GM18526 (cell line): ENCODE data around the gene ADAMTSL5.

ENCODE experiments used
- POLR2A ChIP-seq: IDR thresholded peaks from 3 replicates; pipeline ENCODE4 v1.6.1; 2011; ENCODE audit not compliant: insufficient read length; ENCODE audit errors: extremely low read depth

The ADAMTSL5 gene

DNA sequence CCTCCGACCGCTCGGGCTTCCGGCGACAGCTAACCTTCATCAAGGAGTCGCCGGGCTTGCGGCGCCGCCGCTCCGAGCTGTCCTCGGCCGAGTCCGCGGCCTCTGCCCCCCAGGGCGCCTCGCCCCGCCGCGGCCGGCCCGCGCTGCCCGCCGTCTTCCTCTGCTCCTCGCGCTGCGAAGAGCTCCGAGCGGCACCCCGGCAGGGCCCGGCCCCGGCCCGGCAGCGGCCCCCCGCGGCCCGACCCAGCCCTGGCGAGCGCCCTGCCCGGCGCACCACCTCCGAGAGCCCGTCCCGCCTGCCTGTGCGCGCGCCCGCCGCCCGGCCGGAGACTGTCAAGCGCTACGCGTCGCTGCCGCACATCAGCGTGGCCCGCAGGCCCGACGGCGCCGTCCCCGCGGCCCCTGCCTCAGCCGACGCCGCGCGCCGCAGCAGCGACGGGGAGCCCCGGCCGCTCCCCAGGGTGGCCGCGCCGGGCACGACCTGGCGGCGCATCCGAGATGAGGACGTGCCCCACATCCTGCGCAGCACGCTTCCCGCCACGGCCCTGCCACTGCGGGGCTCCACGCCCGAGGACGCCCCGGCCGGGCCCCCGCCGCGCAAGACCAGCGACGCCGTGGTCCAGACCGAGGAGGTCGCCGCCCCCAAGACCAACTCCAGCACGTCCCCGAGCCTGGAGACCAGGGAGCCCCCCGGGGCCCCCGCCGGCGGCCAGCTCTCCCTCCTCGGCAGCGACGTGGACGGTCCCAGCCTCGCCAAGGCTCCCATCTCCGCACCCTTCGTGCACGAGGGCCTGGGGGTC lies 43.4 kb downstream of the ADAMTSL5 start:
- TF ChIP-seq POLR2A: no peak

DNA sequence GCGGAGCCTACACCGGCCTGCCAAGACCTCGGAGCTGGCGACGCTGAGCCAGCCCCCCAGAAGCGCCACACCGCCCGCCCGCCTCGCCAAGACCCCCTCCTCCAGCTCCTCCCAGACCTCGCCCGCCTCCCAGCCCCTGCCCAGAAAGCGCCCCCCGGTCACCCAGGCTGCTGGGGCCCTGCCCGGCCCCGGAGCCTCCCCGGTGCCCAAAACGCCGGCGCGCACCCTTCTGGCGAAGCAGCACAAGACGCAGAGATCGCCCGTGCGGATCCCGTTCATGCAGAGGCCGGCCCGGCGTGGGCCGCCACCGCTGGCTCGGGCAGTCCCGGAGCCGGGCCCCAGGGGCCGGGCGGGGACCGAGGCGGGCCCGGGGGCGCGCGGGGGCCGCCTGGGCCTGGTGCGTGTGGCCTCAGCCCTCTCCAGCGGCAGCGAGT lies 44.0 kb downstream of the ADAMTSL5 start:
- no peak for TF ChIP-seq POLR2A

DNA sequence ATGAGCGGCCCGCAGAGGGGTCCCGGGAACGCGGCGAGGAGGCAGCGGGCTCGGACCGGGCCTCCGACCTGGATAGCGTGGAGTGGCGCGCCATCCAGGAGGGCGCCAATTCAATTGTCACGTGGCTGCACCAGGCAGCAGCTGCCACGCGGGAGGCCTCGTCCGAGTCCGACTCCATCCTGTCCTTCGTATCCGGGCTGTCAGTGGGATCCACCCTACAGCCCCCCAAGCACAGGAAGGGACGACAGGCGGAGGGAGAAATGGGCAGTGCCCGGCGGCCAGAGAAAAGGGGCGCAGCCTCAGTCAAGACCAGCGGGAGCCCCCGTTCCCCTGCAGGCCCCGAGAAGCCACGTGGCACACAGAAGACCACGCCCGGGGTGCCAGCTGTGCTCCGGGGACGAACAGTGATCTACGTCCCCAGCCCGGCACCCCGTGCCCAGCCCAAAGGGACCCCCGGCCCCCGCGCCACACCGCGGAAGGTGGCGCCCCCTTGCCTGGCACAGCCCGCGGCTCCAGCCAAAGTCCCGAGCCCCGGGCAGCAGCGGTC lies 44.5 kb downstream of the ADAMTSL5 start:
- TF ChIP-seq POLR2A: no peak

DNA sequence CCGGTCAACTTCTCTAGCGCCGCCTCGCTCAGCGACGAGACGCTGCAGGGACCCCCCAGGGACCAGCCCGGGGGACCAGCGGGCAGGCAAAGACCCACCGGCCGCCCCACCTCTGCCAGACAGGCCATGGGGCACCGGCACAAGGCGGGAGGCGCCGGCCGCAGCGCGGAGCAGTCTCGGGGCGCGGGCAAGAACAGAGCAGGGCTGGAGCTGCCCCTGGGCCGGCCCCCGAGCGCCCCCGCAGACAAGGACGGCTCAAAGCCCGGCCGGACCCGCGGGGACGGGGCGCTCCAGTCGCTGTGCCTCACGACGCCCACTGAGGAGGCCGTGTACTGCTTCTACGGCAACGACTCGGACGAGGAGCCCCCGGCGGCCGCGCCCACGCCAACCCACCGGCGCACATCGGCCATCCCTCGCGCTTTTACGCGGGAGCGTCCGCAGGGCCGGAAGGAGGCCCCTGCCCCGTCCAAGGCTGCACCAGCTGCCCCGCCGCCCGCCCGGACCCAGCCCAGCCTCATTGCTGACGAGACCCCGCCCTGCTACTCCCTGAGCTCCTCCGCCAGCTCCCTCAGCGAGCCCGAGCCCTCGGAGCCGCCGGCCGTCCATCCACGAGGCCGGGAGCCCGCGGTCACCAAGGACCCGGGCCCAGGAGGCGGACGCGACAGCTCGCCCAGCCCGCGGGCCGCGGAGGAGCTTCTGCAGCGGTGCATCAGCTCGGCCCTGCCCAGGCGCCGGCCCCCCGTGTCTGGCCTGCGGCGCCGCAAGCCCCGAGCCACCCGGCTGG lies 45.1 kb downstream of the ADAMTSL5 start:
- no peak for TF ChIP-seq POLR2A

DNA sequence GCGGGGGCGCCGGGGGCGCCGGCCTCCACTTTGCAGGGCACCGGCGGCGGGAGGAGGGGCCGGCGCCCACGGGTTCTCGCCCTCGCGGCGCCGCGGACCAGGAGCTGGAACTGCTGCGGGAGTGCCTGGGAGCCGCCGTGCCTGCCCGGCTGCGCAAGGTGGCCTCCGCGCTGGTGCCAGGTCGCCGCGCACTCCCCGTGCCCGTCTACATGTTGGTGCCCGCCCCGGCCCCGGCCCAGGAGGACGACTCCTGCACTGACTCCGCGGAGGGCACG lies 45.7 kb downstream of the ADAMTSL5 start:
- TF ChIP-seq POLR2A: no peak

DNA sequence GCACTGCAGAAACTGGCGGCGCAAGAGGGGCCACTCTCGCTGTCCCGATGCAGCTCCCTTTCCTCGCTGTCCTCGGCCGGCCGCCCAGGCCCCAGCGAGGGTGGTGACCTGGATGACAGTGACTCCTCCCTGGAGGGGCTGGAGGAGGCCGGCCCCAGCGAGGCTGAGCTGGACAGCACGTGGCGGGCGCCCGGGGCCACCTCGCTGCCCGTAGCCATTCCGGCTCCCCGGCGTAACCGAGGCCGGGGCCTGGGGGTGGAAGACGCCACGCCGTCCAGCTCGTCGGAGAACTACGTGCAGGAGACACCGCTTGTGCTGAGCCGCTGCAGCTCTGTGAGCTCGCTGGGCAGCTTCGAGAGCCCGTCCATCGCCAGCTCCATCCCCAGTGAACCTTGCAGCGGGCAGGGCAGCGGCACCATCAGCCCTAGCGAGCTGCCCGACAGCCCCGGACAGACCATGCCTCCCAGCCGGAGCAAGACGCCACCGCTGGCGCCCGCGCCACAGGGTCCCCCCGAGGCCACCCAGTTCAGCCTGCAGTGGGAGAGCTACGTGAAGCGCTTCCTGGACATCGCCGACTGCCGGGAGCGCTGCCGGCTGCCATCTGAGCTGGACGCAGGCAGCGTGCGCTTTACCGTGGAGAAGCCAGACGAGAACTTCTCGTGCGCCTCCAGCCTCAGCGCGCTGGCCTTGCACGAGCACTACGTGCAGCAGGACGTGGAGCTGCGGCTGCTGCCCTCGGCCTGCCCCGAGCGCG lies 46.2 kb downstream of the ADAMTSL5 start:
- no peak for TF ChIP-seq POLR2A

DNA sequence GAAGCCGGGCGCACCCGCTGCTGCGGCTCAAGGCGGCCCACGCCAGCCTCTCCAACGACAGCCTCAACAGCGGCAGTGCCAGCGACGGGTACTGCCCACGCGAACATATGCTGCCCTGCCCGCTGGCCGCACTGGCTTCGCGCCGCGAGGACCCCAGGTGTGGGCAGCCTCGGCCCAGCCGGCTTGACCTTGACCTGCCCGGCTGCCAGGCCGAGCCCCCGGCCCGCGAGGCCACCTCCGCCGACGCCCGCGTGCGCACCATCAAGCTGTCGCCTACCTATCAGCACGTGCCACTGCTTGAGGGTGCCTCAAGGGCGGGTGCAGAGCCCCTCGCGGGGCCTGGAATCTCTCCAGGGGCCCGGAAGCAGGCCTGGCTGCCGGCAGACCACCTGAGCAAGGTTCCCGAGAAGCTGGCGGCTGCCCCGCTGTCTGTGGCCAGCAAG lies 46.8 kb downstream of the ADAMTSL5 start:
- TF ChIP-seq POLR2A: no peak

DNA sequence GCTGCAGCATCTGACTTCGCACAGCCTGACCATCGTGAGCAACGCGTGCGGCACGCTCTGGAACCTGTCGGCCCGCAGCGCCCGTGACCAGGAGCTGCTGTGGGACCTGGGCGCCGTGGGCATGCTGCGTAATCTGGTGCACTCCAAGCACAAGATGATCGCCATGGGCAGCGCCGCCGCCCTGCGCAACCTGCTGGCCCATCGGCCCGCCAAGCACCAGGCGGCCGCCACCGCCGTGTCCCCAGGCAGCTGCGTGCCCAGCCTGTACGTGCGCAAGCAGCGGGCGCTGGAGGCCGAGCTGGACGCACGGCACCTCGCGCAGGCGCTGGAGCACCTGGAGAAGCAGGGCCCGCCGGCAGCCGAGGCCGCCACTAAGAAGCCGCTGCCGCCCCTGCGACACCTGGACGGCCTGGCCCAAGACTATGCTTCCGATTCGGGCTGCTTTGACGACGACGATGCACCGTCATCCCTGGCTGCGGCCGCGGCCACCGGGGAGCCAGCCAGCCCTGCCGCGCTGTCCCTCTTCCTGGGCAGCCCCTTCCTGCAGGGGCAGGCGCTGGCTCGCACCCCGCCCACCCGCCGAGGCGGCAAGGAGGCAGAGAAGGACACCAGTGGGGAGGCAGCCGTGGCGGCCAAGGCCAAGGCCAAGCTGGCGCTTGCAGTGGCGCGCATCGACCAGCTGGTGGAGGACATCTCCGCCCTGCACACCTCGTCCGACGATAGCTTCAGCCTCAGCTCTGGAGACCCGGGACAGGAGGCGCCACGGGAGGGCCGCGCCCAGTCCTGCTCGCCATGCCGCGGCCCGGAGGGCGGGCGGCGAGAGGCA lies 47.4 kb downstream of the ADAMTSL5 start:
- TF ChIP-seq POLR2A: no peak

DNA sequence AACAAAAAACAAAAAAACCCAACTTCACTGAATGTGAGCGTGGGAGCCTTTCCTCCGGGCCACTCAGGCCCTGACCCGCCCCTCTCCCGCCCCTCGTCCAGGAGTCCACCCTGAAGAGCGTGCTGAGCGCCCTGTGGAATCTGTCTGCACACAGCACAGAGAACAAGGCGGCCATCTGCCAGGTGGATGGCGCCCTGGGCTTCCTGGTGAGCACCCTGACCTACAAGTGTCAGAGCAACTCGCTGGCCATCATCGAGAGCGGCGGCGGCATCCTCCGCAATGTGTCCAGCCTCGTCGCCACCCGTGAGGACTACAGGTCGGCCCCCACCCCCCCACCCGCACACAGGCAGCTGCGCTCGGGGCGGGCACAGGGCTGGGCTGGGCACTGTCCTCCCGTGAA lies 51.0 kb downstream of the ADAMTSL5 start:
- TF ChIP-seq POLR2A: no peak

DNA sequence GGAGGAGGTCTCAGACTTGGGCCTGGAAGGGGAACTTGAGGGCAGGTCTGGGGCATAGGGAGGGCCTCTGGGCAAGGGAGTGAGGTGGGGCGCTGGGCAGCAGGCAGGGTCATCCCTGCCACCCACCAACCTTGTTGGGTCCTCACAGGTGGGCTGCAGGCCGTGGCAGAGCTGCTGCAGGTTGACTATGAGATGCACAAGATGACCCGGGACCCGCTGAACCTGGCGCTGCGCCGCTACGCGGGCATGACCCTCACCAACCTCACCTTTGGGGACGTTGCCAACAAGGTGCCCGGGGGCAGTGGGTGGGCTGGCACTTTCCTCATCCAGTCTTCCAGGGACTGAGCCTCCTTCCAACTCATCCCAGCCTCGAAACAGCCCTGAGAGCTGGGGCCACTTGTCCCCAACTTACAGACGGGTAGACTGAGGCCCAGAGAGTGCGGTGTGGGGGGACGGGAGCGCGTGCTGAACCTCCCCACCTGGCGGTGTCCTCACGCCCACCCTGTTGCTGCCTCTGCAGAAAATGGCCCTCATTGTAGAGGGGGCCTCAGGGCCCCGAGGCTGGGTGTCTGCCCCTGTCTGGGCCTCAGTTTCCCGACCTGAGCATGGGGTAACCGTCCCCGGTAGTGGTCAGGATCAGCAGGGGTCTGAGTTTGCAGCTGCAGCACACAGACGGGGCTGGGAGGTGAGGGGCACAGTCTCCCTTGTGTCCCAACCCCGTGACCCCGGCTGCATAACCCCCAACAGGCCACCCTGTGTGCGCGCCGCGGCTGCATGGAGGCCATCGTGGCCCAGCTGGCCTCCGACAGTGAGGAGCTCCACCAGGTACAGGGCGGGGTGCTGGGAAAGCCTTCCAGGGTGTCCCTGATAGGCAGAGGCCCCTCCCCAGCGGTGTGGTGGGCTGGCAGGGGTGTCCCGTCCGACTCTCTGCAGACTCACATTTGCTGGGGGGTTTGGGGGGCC lies 52.5 kb downstream of the ADAMTSL5 start:
- TF ChIP-seq POLR2A: no peak

DNA sequence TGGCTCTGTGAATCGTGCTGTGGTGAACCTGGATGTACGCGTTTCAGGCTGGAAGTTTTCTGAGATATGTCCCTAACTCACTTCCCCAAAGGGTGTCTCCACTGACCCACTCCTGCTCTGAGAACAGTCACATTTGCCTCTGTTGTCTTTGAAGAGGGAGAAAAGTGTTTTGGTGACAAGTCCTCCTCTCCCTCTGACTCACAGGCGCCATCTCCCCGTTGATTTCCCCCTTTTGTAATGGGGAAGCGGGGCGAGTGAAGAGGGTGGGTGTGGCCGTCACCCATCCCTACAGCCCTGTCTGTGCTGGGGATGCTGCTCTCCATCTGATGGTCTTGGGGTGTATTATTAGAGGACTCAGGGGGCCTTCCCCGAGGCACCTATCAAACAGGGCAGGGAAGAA lies 53.3 kb downstream of the ADAMTSL5 start:
- no peak for TF ChIP-seq POLR2A

DNA sequence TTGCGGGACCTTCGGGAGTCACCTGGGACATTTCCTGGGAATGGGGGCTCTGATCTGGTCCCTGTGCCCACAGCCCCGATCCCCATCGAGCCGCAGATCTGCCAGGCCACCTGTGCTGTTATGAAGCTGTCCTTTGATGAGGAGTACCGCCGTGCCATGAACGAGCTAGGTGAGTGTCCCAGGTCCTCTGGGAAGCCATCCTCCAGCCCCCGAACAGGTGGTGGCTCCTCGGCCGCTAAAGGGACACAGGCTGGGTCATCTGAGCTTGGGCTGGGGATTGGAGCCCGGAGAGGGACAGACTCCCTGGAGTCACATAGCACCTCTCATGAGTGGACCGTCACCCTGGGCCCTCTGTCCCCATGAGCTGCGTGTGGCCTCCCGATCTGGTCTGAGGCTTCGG lies 54.9 kb downstream of the ADAMTSL5 start:
- no peak for TF ChIP-seq POLR2A

DNA sequence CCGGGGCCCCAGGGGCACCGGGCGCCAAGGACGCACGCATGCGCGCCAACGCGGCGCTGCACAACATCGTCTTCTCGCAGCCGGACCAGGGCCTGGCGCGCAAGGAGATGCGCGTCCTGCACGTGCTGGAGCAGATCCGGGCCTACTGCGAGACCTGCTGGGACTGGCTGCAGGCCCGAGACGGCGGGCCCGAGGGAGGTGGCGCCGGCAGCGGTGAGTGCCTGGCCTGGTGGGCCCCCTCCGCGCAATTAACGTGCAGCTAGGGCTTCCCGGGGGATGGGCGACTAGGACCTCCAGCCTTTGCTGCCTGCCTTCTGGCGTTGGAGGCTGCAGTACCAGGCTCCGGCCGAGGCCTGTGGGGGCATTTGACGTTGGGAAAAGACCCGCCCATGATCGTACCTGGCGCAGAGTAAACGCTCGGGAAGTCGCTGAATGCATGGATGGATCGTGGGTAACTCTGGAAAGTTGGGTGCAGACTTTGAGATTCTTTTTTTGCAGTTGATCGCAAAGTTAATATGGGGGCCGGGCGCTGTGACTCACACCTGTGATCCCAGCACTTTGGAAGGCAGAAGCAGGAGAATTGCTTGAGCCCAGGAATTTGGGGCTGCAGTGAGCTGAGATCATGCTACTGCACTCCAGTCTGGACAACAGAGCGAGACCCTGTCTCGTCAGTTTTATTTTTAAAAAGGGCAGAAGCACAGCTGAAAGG lies 55.6 kb downstream of the ADAMTSL5 start:
- no peak for TF ChIP-seq POLR2A
